ENCODE data around the gene VWCE.

VWCE gene

GRCh38 chr11:61325649-61326414, 30.7 kb upstream of the VWCE start:
- DNase-seq, result no peak

- DNase-seq, result no peak
Measured at GRCh38 chr11:61315260-61315659, 20.1 kb upstream of the VWCE start.

- DNase-seq, result no peak
Measured at GRCh38 chr11:61310749-61311148, 15.6 kb upstream of the VWCE start.

GRCh38 chr11:61309739-61310138, 14.6 kb upstream of the VWCE start:
- DNase-seq, result no peak

GRCh38 chr11:61309141-61309540, 14.0 kb upstream of the VWCE start:
- no peak for DNase-seq

GRCh38 chr11:61307354-61307753, 12.2 kb upstream of the VWCE start:
- no peak for DNase-seq

GRCh38 chr11:61306221-61306620, 11.1 kb upstream of the VWCE start:
- DNase-seq, result no peak

- DNase-seq, result no peak
Measured at GRCh38 chr11:61305417-61305816, 10.3 kb upstream of the VWCE start.

GRCh38 chr11:61303725-61304124, 8.6 kb upstream of the VWCE start:
- no peak for DNase-seq

- DNase-seq, result no peak
Measured at GRCh38 chr11:61302550-61302949, 7.4 kb upstream of the VWCE start.

GRCh38 chr11:61298663-61299244, 3.6 kb upstream of the VWCE start:
- DNase-seq, result no peak

- DNase-seq, result peak; percentile 76
Measured at GRCh38 chr11:61297746-61298145, 2.6 kb upstream of the VWCE start.

- DNase-seq, result no peak
Measured at GRCh38 chr11:61297341-61297740, 2.2 kb upstream of the VWCE start.

GRCh38 chr11:61295596-61295926, 445 bp upstream of the VWCE start:
- no peak for DNase-seq

GRCh38 chr11:61293867-61294716, 1.0 kb downstream of the VWCE start:
- peak; percentile 19 for DNase-seq

- no peak for DNase-seq
Measured at GRCh38 chr11:61292356-61292755, 2.8 kb downstream of the VWCE start.

GRCh38 chr11:61290905-61291690, 4.0 kb downstream of the VWCE start:
- no peak for DNase-seq

GRCh38 chr11:61287338-61287977, 7.7 kb downstream of the VWCE start:
- DNase-seq, result no peak

GRCh38 chr11:61283613-61284012, 11.5 kb downstream of the VWCE start:
- DNase-seq, result no peak

- no peak for DNase-seq
Measured at GRCh38 chr11:61281581-61282250, 13.4 kb downstream of the VWCE start.

- DNase-seq, result no peak
Measured at GRCh38 chr11:61280883-61281580, 14.1 kb downstream of the VWCE start.
